Gastrocnemius medialis (tissue), 4 donors: ENCODE results near the gene CHAC2.

Experiments used
- POLR2A ChIP-seq, 2 donors: fragments of 450-650 bp; IDR thresholded peaks; one replicate each; pipeline ENCODE4 v1.6.1; 2017; ENCODE audit warnings: antibody characterized with exemption in 2 of 2, mild to moderate bottlenecking in 2 of 2, moderate library complexity in 2 of 2
- TF ChIP-seq, protein P1 (sequence below), 5 experiments: fragments of 450-650 bp in 3 of 5; fragments of 200-600 bp in 2 of 5; sonication (generic) in 2 of 5; IDR thresholded peaks in 4 of 5; conservative IDR thresholded peaks in 1 of 5; 1 replicate in 4 of 5; 2 replicates in 1 of 5; pipeline ENCODE4 v1.5.1; 2016 to 2019; ENCODE audit warnings: antibody characterized with exemption in 5 of 5, mild to moderate bottlenecking in 3 of 5, moderate library complexity in 3 of 5

DNA sequence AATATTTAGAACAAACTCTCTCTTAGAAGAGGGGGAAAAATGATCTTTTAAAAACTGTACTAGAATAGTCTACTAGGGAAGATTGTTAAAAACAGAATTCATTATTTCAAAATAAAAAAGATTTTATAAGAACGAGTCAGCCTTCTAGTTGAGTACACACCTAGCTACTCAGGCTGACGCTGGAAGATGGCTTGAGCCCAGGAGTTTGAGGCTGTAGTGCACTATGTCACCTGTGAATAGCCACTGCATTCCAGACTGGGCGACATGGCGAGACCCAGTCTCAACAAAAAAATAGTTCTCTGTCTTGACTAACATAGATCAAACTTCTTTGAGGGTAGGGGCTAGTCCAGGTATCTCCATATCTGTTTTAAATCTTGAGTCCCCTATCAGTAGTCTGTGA lies 53.1 kb downstream of the CHAC2 start:
- TF ChIP-seq, protein P1, sequence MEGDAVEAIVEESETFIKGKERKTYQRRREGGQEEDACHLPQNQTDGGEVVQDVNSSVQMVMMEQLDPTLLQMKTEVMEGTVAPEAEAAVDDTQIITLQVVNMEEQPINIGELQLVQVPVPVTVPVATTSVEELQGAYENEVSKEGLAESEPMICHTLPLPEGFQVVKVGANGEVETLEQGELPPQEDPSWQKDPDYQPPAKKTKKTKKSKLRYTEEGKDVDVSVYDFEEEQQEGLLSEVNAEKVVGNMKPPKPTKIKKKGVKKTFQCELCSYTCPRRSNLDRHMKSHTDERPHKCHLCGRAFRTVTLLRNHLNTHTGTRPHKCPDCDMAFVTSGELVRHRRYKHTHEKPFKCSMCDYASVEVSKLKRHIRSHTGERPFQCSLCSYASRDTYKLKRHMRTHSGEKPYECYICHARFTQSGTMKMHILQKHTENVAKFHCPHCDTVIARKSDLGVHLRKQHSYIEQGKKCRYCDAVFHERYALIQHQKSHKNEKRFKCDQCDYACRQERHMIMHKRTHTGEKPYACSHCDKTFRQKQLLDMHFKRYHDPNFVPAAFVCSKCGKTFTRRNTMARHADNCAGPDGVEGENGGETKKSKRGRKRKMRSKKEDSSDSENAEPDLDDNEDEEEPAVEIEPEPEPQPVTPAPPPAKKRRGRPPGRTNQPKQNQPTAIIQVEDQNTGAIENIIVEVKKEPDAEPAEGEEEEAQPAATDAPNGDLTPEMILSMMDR (IDR thresholded peaks at IDR 0.05 in 4 of 5, conservative IDR thresholded peaks at IDR 0.05 in 1 of 5) = no peak
- TF ChIP-seq POLR2A (IDR thresholded peaks at IDR 0.05) = no peak
